Keratinocyte (primary cell): ENCODE measurements around the gene HOXA7.

ENCODE experiments used
- EZH2 ChIP-seq: IDR thresholded peaks from one replicate; pipeline ENCODE4 v1.6.1; 2012; ENCODE audit warnings: inconsistent platforms, mild to moderate bottlenecking, low read length, moderate library complexity
- TF ChIP-seq, protein P1 (sequence below), 3 experiments: IDR thresholded peaks in 1 of 3; conservative IDR thresholded peaks in 1 of 3; optimal IDR thresholded peaks in 1 of 3; 2 replicates in 2 of 3; 3 replicates in 1 of 3; pipeline versions ENCODE3 to v1.5.1; 2011; ENCODE audit warnings: low read length in 3 of 3, mild to moderate bottlenecking in 3 of 3, moderate library complexity in 2 of 3, control low read depth in 1 of 3, inconsistent platforms in 1 of 3; ENCODE audit not compliant: insufficient read depth in 2 of 3; ENCODE audit errors: extremely low read depth in 1 of 3

DNA sequence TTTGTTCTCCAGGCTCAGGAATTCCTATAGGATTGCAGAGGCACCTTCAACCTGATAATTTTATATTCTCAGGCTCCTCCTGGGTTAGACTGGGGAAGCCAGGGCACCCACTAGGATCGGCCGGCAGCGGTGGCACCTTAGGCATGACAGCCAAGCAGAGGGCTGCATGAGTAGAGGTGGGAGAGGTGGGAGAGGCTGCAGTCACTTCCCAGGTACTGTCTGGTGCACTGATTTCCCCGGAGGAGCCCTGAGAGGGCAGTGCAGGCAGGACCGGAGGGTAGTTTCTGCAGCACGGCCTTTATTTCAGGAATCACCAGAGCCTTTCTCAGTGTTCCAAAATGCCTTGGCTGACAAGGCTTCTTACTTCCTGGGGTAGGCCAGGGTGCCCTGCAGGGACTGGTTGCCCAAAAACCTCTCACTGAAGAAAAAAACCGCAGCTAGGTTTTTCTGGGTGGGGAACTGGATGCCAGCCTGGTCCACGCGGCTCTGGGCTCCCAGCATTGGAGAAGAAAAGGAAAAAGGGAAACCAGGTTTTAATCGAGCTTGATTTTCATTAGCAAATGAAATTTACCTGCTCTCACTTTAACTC, 47.0 kb upstream of the HOXA7 start:
- TF ChIP-seq, protein P1, sequence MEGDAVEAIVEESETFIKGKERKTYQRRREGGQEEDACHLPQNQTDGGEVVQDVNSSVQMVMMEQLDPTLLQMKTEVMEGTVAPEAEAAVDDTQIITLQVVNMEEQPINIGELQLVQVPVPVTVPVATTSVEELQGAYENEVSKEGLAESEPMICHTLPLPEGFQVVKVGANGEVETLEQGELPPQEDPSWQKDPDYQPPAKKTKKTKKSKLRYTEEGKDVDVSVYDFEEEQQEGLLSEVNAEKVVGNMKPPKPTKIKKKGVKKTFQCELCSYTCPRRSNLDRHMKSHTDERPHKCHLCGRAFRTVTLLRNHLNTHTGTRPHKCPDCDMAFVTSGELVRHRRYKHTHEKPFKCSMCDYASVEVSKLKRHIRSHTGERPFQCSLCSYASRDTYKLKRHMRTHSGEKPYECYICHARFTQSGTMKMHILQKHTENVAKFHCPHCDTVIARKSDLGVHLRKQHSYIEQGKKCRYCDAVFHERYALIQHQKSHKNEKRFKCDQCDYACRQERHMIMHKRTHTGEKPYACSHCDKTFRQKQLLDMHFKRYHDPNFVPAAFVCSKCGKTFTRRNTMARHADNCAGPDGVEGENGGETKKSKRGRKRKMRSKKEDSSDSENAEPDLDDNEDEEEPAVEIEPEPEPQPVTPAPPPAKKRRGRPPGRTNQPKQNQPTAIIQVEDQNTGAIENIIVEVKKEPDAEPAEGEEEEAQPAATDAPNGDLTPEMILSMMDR (optimal IDR thresholded peaks at IDR 0.05 in 1 of 3, IDR thresholded peaks at IDR 0.05 in 1 of 3, conservative IDR thresholded peaks at IDR 0.05 in 1 of 3; ENCODE audit: extremely low read depth in 1 of 3, insufficient read depth in 2 of 3, low read length in 3 of 3): no peak
- TF ChIP-seq EZH2: no peak
